Heart right ventricle (tissue), 16 donors: ENCODE data around the gene CORO2B. TPM values are rescaled to one million over a fixed set of nuclear protein-coding genes. Genes with fewer than 3 reads are reported as not detected.

Source experiments
- ATAC-seq, 8 donors: fragments of 200-7000 bp; cut with Tn5 transposase; one replicate each; pipeline ENCODE4 v1.9.1; 2020; ENCODE audit warnings: mild to moderate bottlenecking in 8 of 8, moderate library complexity in 8 of 8, moderate number of reproducible peaks in 1 of 8
- DNase-seq, 2 donors: peaks; one replicate each; pipeline ENCODE4 v3.0.0-alpha.2; 2020
- H3K27ac ChIP-seq, 10 donors: fragments of 200-600 bp; sonication (generic) in 2 of 10; one replicate each; pipeline versions ENCODE4 v1.5.0 to v1.8.0; 2020 to 2022; ENCODE audit warnings: mild to moderate bottlenecking in 3 of 10
- H3K27me3 ChIP-seq, 7 donors: fragments of 200-600 bp; one replicate each; pipeline ENCODE4 v1.8.0; 2021 to 2022; ENCODE audit warnings: mild to moderate bottlenecking in 2 of 7
- H3K36me3 ChIP-seq, 9 donors: fragments of 200-600 bp; sonication (generic) in 1 of 9; one replicate each; pipeline versions ENCODE4 v1.5.0 to v1.8.0; 2020 to 2022; ENCODE audit warnings: mild to moderate bottlenecking in 2 of 9
- H3K4me1 ChIP-seq, 9 donors: fragments of 200-600 bp; sonication (generic) in 1 of 9; one replicate each; pipeline versions ENCODE4 v1.5.0 to v1.8.0; 2020 to 2022; ENCODE audit warnings: mild to moderate bottlenecking in 4 of 9
- H3K4me3 ChIP-seq, 10 donors: fragments of 200-600 bp; sonication (generic) in 2 of 10; one replicate each; pipeline versions ENCODE4 v1.5.0 to v1.8.0; 2020 to 2022; ENCODE audit warnings: mild to moderate bottlenecking in 7 of 10, moderate library complexity in 2 of 10
- H3K9me3 ChIP-seq, 11 donors: fragments of 200-600 bp in 10 of 11; sonication (generic) in 2 of 11; one replicate each; pipeline versions ENCODE4 v1.5.0 to v1.8.0; 2013 to 2022; ENCODE audit warnings: mild to moderate bottlenecking in 2 of 11, control low read depth in 1 of 11, moderate library complexity in 1 of 11
- CTCF ChIP-seq, 9 donors: fragments of 200-600 bp; sonication (generic) in 2 of 9; IDR thresholded peaks; one replicate each; pipeline versions ENCODE4 v1.5.0 to v1.8.0; 2021 to 2022; ENCODE audit warnings: antibody characterized with exemption in 9 of 9, mild to moderate bottlenecking in 5 of 9, moderate library complexity in 1 of 9
- WGBS, 2 donors: extraction: QIAGEN DNeasy Blood & Tissue Kit; methylation state at CpG; one replicate each; pipeline ENCODE4 v1.1.7; 2013; ENCODE audit warnings: inconsistent platforms in 1 of 2; 5-methylcytosine and 5-hydroxymethylcytosine counted together
- intact Hi-C, 10 donors: fragments of 100-400 bp; cut with DNase I; formaldehyde crosslinking; loops; one replicate each; pipeline versions ENCODE4 v1.11.1 to v1.14.2; 2022
- polyA plus RNA-seq, 2 donors: library from polyadenylated mRNA; stranded (reverse); fragments of 200-250 nt; gene quantifications; one replicate each; pipeline ENCODE4 v1.2.3, GENCODE V29; 2013
- total RNA-seq, 10 donors: library from RNA; stranded (reverse); fragmentation: NEBNext Ultra II Directional in 3 of 10; extraction: Animal tissue kit (Norgen Biotek cat#: 25700) in 3 of 10; gene quantifications; one replicate each; pipeline versions ENCODE4 v1.2.1 to v1.2.4, GENCODE V29; 2021 to 2023
- donor health status: Arrhythmogenic right ventricular cardiomyopathy.
- donor health status: ischemic (EF 13 %, LVEDD 7.1; RV severe dilation, severe dysfunction).
- donor health status: healthy with polysubstance abuse.
- donor health status: DM: no; HTN: yes; CAD: no.
- donor health status: DM: no; HTN: no; CAD: no.
- donor health status: ischemic (EF 25% LVEDD 6.9; RV normal size, moderate dysfunction).
- donor health status: ischemic (EF 25% LVEDD 5.7; RV mildly dilated, moderate dysfunction).
- donor health status: healthy.
- donor health status: DM: yes; HTN: yes; CAD: no.
- donor health status: Ischemic cardiomyopathy.
- donor health status: ischemic (EF 35%, LVEDD 5.7; RV mildly dilated, moderate dysfunction).
- donor health status: nonischemic (EF 11% LVEDD 7.7; RV severe dilation, severe dysfunction).
- donor health status: DM: yes; HTN: yes; CAD: no.
- donor health status: PGD.
- donor health status: ischemic (EF 29% LVEDD 5.4; RV normal size, mild dysfunction).
- donor health status: nonischemic (EF 23%, LVEDD 6.1; RV moderate dilation, normal function).

Gene CORO2B
- total and polyA plus RNA-seq, 12 donors: 2.6 to 8.1 (median 4.5) TPM

- DNase-seq (no peak), ATAC-seq (no peak)
- Histone ChIP-seq H3K27ac (peak overlapping the region in 1 of 10 donors; percentile 70), H3K4me1 (peaks cover 16 to 82% (median 65%) of the 10 kb centered on the region in 9 donors), H3K27me3 (no peaks in the 10 kb centered on the region), H3K36me3 (no peaks in the 10 kb centered on the region), H3K9me3 (no peaks in the 10 kb centered on the region), H3K4me3 (no peak overlapping the region)
- WGBS, 2 donors: 91 to 92% methylated on average over 9 of the region's 9 CpGs
- intact Hi-C loops: no loop called here
- TF ChIP-seq CTCF (IDR thresholded peaks at IDR 0.05): no peak
Measured at GRCh38 chr15:68596691-68597090, 17.9 kb downstream of the CORO2B start.

DNA sequence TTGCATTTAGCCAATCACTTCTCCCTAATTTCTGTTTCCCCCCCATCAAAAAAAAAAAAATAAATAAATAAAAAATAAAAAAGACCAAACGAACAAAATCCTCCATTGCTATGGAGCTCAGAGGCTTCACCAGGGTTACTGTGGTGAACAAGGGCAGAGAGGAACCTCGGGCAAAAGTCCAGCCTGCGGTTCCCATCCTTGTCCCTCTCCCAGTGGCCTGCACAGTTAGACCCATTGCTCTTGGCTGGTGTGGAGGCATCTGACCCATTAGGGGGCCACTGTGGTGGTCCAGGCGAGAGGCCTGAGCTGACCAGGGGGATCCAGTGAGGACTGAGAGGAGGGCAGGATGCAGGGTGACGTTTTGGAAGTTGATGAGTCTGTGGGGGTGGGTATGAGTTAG is 18.8 kb downstream of the CORO2B start:
- no peak overlapping the region for H3K4me3 ChIP-seq
- H3K27me3 ChIP-seq: no peaks in the 10 kb centered on the region
- DNase-seq (no peak), ATAC-seq (no peak)
- intact Hi-C loops: no loop called here
- H3K27ac ChIP-seq: peak overlapping the region in 4 of 10 donors; percentile 33 to 70 (median 41)
- no peak for TF ChIP-seq CTCF (IDR thresholded peaks at IDR 0.05)
- H3K9me3 ChIP-seq: no peaks in the 10 kb centered on the region
- H3K4me1 ChIP-seq: peaks cover 16 to 91% (median 71%) of the 10 kb centered on the region in 9 donors
- no peaks in the 10 kb centered on the region for H3K36me3 ChIP-seq
- 83 to 94% methylated on average over 5 of the region's 5 CpGs for WGBS, 2 donors

- intact Hi-C loops: no loop called here
- peak in 2 of 8 donors; percentile 23 to 51 for ATAC-seq
- Histone ChIP-seq H3K4me3 (no peak overlapping the region), H3K9me3 (no peaks in the 10 kb centered on the region), H3K36me3 (no peaks in the 10 kb centered on the region), H3K4me1 (peaks cover 16 to 98% (median 74%) of the 10 kb centered on the region in 9 donors), H3K27me3 (no peaks in the 10 kb centered on the region), H3K27ac (peak overlapping the region in 7 of 10 donors; percentile 9 to 83 (median 36))
- no peak for DNase-seq
- 77 to 80% methylated on average over 14 of the region's 14 CpGs for WGBS, 2 donors
- TF ChIP-seq CTCF (IDR thresholded peaks at IDR 0.05): no peak
Measured at GRCh38 chr15:68598171-68599152, 19.7 kb downstream of the CORO2B start.

DNA sequence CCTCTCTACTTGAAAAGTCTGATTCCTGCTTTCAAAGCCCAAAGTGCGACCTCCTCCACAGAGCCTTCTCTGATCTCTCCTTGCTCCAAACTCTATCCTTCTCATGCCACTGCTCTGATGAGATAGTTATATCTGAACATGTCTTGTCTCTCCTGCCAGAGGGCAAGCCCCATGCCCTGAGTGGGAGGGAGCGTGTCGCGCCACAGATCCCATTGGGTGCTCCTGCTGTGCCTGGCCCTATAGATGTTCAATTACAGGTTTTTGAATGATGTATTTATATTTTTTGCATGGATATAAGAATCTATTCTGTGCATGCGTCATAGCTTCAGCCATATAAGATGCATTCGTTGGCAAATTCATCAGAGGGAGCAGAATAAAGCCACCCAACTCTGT is 20.4 kb downstream of the CORO2B start:
- no peaks in the 10 kb centered on the region for H3K9me3 ChIP-seq
- DNase-seq (no peak), ATAC-seq (no peak)
- no peaks in the 10 kb centered on the region for H3K36me3 ChIP-seq
- no peak overlapping the region for H3K4me3 ChIP-seq
- WGBS, 2 donors: 91 to 94% methylated on average over 6 of the region's 6 CpGs
- intact Hi-C loops: no loop called here
- H3K27me3 ChIP-seq: no peaks in the 10 kb centered on the region
- H3K4me1 ChIP-seq: peaks cover 16 to 98% (median 68%) of the 10 kb centered on the region in 9 donors
- peak overlapping the region in 6 of 10 donors; percentile 33 to 83 (median 41) for H3K27ac ChIP-seq
- TF ChIP-seq CTCF (IDR thresholded peaks at IDR 0.05): no peak
